NB4 (cell line): ENCODE measurements around the gene ARHGAP19.

Source experiments
- POLR2A ChIP-seq: IDR thresholded peaks from 2 replicates; pipeline ENCODE4 v1.6.1; 2011; ENCODE audit warnings: mild to moderate bottlenecking; ENCODE audit not compliant: insufficient read length; ENCODE audit errors: extremely low read depth
- TF ChIP-seq, protein P1 (sequence below): IDR thresholded peaks from one replicate; pipeline ENCODE4 v1.5.1; 2012; ENCODE audit warnings: low read depth, low read length
- TF ChIP-seq, protein P2 (sequence below): IDR thresholded peaks from 2 replicates; pipeline ENCODE4 v1.6.1; 2011; ENCODE audit warnings: low read depth, low read length

DNA sequence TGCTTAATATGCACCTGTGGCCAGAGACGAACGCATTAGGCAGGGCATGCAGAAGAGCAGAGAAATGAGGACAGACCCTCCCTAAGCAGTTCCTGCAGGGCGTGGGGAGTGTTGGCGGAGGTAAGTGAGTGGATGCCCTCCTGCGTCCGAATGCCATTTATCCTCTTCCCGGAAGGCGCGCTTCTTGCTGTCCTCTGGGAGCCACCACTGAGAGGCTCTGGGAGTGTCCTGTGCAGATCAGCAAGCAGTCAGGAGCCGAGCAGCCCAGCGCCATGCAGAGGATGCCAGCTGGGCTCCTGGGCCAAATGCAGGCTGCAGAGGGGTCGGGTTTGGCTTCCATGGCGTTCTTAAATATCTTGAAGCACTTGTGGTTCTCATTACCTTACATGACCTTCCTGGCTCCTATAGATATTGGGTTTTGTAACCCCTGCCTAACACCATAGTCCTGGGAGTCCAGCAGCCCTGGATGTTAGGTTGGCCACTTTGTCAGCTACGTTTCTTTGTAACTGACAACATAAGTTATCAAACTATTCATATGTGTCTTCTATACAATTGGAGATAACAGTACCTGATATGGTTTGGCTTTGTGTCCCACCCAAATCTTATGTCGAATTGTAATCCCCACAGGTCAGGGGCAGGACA is 76.7 kb downstream of the ARHGAP19 start:
- TF ChIP-seq POLR2A, result no peak
- TF ChIP-seq, protein P1, sequence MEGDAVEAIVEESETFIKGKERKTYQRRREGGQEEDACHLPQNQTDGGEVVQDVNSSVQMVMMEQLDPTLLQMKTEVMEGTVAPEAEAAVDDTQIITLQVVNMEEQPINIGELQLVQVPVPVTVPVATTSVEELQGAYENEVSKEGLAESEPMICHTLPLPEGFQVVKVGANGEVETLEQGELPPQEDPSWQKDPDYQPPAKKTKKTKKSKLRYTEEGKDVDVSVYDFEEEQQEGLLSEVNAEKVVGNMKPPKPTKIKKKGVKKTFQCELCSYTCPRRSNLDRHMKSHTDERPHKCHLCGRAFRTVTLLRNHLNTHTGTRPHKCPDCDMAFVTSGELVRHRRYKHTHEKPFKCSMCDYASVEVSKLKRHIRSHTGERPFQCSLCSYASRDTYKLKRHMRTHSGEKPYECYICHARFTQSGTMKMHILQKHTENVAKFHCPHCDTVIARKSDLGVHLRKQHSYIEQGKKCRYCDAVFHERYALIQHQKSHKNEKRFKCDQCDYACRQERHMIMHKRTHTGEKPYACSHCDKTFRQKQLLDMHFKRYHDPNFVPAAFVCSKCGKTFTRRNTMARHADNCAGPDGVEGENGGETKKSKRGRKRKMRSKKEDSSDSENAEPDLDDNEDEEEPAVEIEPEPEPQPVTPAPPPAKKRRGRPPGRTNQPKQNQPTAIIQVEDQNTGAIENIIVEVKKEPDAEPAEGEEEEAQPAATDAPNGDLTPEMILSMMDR, result no peak
- TF ChIP-seq, protein P2, sequence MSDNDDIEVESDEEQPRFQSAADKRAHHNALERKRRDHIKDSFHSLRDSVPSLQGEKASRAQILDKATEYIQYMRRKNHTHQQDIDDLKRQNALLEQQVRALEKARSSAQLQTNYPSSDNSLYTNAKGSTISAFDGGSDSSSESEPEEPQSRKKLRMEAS, result no peak
